ENCODE measurements around the gene SLC23A1.

- TF ChIP-seq EZH2 (IDR thresholded peaks at IDR 0.05; ENCODE audit: insufficient read depth, low read length) (no peak), CTCF (IDR thresholded peaks at IDR 0.05; ENCODE audit: insufficient read depth, low read depth, low read length) (no peak)
These were observed 2.9 kb upstream of the SLC23A1 start for GRCh38 chr5:139386050-139386438.
